IPS-20b (cell line): Measurements from ENCODE around the gene PDLIM1.

Experiments
- H3K27ac ChIP-seq: one replicate; pipeline ENCODE4 v1.5.1; 2013; ENCODE audit warnings: low read length
- H3K27me3 ChIP-seq: 2 replicates; pipeline ENCODE4 v1.6.1; 2013; ENCODE audit warnings: mild to moderate bottlenecking, low read length, inconsistent platforms; ENCODE audit not compliant: insufficient read depth
- H3K36me3 ChIP-seq: 2 replicates; pipeline ENCODE4 v1.6.1; 2013; ENCODE audit warnings: low read depth, mild to moderate bottlenecking, inconsistent platforms, low read length, moderate library complexity; ENCODE audit not compliant: insufficient read depth
- H3K4me1 ChIP-seq: 2 replicates; pipeline ENCODE4 v1.6.1; 2013; ENCODE audit warnings: mild to moderate bottlenecking, control low read depth, inconsistent platforms, low read length, moderate library complexity; ENCODE audit not compliant: insufficient read depth
- H3K4me3 ChIP-seq: 2 replicates; pipeline ENCODE4 v1.5.1; 2013; ENCODE audit warnings: mild to moderate bottlenecking, low read length, inconsistent platforms
- H3K9ac ChIP-seq: 2 replicates; pipeline ENCODE4 v1.6.1; 2013; ENCODE audit warnings: low read depth, mild to moderate bottlenecking, inconsistent platforms, low read length, moderate library complexity
- H3K9me3 ChIP-seq: 2 replicates; pipeline ENCODE4 v1.6.1; 2013; ENCODE audit warnings: mild to moderate bottlenecking, low read depth, low read length, inconsistent platforms; ENCODE audit not compliant: insufficient read depth

PDLIM1 gene

DNA sequence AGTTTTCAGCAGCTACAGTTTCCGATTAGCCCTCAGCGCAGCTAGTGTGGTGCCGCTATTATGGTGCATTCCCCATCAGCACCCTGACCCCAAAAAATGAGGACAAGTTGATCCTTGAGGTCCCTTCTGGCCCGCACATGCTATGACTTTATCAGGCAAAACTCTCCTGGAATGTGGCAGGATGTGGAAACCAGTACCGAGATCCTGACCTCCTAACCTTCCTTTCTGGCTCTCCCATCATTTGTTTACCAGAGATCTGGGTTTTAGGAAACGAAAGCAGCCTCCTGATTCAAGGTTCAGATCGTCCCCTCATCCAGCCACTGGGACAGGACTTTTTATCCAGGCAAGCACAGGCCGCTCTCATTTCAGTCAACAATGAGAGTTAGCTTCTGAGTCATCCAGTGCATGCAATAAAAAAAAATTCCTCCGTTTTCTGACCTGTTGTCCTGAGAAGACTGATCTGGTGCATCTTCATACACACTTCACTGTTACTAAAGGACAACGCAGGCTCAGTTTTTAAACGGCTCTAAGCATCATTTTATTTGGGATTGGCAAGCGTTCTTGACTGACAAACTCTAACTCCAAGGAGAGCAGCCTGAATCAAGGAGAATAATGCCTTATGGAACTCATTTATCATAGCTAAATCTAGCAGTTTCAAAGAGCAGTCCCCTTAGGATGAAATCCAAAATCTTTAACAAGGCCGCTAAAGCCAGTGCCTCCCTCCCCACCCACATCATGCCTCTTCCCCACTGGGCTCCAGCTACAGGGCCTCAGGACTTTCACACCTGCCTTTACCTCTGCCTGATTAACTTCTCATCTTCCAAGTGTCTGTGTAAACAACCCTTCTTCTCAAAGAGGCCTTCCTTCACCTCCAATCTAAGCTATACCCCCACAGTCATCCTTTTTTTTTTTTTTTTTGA is 17.1 kb downstream of the PDLIM1 start:
- Histone ChIP-seq H3K9me3 (no peaks in the 10 kb centered on the region), H3K27ac (no peak overlapping the region), H3K27me3 (no peaks in the 10 kb centered on the region), H3K9ac (no peak overlapping the region), H3K36me3 (peaks cover 11% of the 10 kb centered on the region), H3K4me3 (no peak overlapping the region), H3K4me1 (peaks cover 16% of the 10 kb centered on the region)

DNA sequence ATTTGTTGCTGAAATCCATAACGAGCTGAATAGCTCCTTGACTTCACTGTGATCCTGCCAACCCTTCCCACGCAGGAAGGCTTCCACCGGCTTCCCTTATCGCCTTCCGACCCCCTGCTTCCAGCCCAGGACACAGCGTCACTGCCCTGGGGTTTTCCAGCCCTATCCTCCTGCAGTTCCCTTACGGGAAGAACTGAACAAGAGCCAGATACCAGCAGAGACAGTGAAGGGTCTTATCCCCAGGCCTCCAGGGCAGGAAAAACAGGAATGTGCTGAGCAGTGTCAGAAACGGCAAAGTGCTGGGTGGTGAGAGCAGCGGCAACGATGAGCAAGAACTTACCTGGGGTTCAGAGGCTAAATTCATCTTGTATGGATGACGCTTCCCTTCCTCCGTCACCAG is 22.4 kb downstream of the PDLIM1 start:
- Histone ChIP-seq H3K27ac (no peak overlapping the region), H3K9ac (no peak overlapping the region), H3K4me3 (no peak overlapping the region), H3K36me3 (peaks cover 41% of the 10 kb centered on the region), H3K4me1 (peaks cover 28% of the 10 kb centered on the region), H3K9me3 (no peaks in the 10 kb centered on the region), H3K27me3 (no peaks in the 10 kb centered on the region)

DNA sequence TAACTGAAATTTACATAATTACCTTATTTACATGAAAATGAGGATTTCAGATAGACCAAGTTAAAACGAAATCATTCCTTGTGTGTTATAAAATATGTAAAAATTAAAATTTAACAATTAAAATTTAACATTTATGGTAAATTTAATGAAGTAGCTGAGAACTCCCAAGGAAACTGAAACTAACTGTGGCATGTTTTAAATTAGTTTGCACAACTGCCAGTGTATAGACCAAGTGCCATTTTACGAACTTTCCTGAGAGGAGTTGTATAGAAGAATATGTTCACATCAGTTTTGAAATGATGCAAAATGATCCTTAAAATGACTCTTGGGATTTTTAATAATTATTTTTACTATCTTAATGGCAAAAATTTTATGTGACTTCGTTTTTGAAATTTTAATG is 23.6 kb downstream of the PDLIM1 start:
- Histone ChIP-seq H3K4me3 (no peak overlapping the region), H3K9ac (no peak overlapping the region), H3K36me3 (peaks cover 51% of the 10 kb centered on the region), H3K4me1 (peaks cover 32% of the 10 kb centered on the region), H3K27ac (no peak overlapping the region), H3K27me3 (no peaks in the 10 kb centered on the region), H3K9me3 (no peaks in the 10 kb centered on the region)

DNA sequence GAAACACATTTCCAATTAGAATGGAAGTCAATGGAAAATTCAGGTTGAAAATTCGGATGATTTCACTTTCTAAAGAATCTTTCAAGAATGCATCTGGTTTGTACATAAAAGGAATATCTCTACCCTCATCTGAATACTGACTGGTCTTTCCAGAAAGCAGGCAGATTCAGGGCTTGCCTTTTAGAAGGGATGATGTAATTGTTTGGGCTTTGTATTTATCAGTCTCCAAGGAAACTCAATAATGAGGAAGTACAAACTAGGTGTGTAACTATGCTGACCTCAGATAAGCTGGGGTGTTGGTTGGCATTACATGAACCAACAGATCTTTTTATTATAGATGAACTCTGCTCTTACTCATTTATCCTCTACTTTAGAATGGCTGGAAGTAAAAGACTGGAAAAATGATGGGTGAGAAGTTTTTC is 24.1 kb downstream of the PDLIM1 start:
- Histone ChIP-seq H3K27ac (no peak overlapping the region), H3K36me3 (peaks cover 56% of the 10 kb centered on the region), H3K4me3 (no peak overlapping the region), H3K4me1 (peaks cover 32% of the 10 kb centered on the region), H3K9me3 (no peaks in the 10 kb centered on the region), H3K27me3 (no peaks in the 10 kb centered on the region), H3K9ac (peak overlapping the region; percentile 32; the same call in 1 of the 2 replicates)

DNA sequence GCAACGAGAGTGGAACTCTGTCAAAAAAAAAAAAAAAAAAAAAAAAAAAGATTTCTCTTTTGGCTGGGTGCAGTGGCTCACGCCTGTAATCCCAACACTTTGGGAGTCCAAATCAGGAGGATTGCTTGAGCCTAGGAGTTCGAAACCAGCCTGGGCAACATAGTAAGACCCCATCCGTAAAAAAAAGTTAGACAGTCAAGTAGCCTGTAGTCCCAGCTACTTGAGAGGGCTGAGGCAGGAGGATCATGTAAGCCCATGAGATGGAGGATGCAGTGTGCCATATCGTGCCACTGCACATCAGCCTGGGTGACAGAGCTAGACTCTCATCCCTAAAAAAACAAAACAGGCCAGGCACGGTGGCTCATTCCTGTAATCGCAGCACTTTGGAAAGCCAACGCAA is 25.2 kb downstream of the PDLIM1 start:
- Histone ChIP-seq H3K27me3 (no peaks in the 10 kb centered on the region), H3K9me3 (no peaks in the 10 kb centered on the region), H3K9ac (no peak overlapping the region), H3K4me3 (no peak overlapping the region), H3K27ac (no peak overlapping the region), H3K4me1 (peaks cover 39% of the 10 kb centered on the region), H3K36me3 (peaks cover 62% of the 10 kb centered on the region)

DNA sequence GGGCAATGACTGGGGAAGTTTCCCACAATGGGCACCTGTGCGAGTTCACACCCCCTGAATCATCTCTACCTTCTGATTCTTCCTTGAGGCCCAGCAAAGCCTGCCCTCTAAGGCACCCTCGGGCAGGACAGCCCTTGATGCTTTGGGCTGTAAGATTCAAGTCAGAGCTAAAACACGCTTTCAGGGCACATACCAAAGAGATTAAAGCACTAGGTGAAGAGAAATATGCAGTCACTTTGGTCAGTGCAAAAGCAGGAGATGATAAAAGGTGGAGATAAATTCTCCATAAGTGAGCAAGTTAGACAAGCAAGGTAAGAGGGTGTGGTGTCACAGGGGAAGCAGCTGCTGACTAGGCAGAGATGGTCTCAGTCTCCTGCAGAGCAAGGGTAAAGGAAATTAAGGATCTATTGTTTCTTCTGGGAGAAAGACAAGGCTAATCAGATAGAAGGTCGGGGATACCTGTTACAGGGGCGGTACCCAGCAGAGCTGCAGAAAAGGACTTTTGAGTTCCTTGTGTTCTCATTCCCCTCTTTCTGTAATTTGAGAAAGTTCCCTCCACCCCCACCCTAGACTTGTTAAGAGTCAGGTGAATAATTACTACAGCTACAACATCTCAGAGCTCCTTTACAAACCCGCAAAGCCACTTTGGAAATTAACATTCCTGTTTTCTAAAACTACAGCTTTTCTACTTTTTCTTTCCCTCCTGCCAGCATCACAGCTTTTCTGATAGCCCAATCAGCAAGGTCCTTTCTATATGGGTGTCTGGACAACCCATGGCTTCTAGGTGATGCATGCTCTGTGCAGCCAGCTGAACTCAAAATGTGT is 26.4 kb downstream of the PDLIM1 start:
- Histone ChIP-seq H3K27ac (peak overlapping the region; percentile 82), H3K27me3 (no peaks in the 10 kb centered on the region), H3K36me3 (peaks cover 68% of the 10 kb centered on the region), H3K9ac (peak overlapping the region; percentile 61; the same call in 1 of the 2 replicates), H3K9me3 (no peaks in the 10 kb centered on the region), H3K4me3 (peak overlapping the region; percentile 42; the same call in 1 of the 2 replicates), H3K4me1 (peaks cover 39% of the 10 kb centered on the region)

DNA sequence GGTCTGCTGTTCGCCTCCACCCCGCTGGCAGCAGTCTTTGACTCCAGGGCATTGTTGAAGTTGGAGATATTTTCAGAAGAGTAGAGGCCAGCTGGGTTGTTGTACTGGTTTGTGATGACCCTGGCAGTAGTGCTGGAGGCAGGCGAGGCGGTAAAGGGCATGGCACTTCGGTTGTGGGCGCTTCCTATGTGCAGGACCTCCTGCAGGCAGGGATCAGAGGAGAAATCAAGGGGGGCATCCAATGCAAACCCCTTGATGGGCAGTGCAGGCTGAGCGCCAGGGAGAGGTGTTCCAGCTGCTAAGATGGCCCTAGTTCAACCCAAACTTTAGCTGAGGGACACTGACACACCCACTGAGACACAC is 27.0 kb downstream of the PDLIM1 start:
- Histone ChIP-seq H3K9ac (peak overlapping the region; percentile 49; the same call in 1 of the 2 replicates), H3K4me3 (peak overlapping the region; percentile 21; the same call in 1 of the 2 replicates), H3K27ac (peak overlapping the region; percentile 65), H3K4me1 (peaks cover 37% of the 10 kb centered on the region), H3K27me3 (no peaks in the 10 kb centered on the region), H3K9me3 (no peaks in the 10 kb centered on the region), H3K36me3 (peaks cover 71% of the 10 kb centered on the region)

DNA sequence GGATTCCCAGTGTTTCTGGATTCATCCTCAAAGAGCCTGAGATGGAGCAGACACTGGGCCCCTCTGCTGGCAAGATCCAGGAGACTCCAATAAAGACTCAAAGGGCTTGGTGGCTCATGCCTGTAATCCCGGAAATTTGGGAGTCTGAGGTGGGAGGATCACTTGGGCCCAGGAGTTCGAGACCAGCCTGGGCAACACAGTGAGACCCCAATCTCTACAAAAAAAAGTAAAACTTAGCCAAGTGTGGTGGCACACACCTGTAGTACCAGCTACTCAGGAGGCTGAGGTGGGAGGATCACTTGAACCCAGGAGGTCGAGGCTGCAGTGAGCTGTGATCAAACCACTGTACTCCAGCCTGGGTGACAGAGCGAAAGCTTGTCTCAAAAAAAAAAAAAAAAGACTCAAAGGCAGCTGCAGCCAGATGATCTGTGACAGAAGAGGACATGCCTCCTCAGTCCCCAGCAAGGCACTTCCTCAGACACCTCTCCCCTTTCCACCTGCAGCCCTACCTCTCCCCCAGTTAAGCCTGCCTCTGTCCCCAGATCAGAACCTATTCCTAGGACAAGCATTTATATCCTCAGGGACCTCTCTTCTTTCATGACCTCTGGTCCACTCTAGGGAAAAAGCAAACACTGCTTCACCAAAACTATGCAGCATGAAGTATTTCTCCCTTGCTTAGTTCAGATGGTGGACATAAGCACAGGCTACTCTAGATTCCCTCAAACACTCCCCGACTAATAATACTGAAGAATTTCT is 27.9 kb downstream of the PDLIM1 start:
- no peak overlapping the region for H3K4me3 ChIP-seq
- H3K4me1 ChIP-seq, result peaks cover 37% of the 10 kb centered on the region
- peak overlapping the region; percentile 13 for H3K27ac ChIP-seq
- H3K36me3 ChIP-seq, result peaks cover 69% of the 10 kb centered on the region
- H3K27me3 ChIP-seq, result no peaks in the 10 kb centered on the region
- H3K9me3 ChIP-seq, result no peaks in the 10 kb centered on the region
- H3K9ac ChIP-seq, result no peak overlapping the region

DNA sequence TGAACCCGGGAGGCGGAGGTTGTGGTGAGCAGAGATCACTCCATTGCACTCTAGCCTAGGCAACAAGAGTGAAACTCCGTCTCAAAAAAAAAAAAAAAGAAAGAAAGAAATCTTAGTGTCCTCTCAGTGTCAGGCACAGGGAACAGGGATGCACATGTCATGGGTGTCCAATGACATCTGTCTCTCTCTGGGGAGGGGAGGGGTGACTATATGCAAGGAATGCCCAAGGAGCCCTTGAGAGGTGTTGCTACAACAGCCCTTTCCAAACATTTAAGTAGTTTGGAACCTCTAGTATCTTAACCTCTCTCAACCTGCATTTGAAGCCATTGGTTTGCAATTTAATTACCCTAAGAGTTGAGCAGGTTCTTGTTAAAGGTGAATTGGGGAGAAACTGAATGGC is 28.9 kb downstream of the PDLIM1 start:
- Histone ChIP-seq H3K27ac (no peak overlapping the region), H3K9ac (no peak overlapping the region), H3K9me3 (no peaks in the 10 kb centered on the region), H3K4me3 (no peak overlapping the region), H3K27me3 (no peaks in the 10 kb centered on the region), H3K36me3 (peaks cover 69% of the 10 kb centered on the region), H3K4me1 (peaks cover 34% of the 10 kb centered on the region)

DNA sequence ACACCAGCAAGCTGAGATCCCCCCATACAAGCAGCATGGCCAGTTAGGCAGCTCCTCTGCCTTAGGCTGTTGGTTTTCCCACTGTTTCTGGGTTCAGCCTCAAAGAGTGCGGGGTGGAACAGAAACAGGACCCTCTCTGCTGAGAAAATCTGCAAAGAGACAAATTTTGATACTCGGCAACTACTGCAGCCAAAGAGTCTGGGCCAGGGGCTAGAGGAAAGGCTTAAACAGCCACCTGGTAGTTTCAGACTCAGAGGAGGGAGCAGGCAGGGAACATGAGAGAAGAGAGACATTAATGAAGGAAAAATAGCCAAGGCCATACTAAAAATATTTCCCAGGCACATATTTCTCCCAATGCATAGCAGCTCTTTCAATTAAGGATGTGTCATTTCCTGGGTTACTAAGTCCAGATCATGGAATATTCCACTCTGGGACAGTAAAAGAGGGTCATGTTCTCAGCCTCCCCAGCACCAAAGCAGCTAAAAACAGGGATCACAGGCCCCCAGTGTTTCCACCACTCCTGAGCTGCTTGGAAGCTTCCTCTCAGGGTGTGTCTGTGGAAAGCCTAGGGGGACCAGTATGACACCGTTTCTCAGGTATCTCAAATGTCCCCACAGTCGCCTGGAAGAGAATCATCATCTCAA is 29.8 kb downstream of the PDLIM1 start:
- Histone ChIP-seq H3K4me1 (peaks cover 26% of the 10 kb centered on the region), H3K27me3 (no peaks in the 10 kb centered on the region), H3K9me3 (peaks cover 5% of the 10 kb centered on the region; the same call in 1 of the 2 replicates), H3K4me3 (no peak overlapping the region), H3K27ac (no peak overlapping the region), H3K36me3 (peaks cover 69% of the 10 kb centered on the region), H3K9ac (peak overlapping the region; percentile 14; the same call in 1 of the 2 replicates)

DNA sequence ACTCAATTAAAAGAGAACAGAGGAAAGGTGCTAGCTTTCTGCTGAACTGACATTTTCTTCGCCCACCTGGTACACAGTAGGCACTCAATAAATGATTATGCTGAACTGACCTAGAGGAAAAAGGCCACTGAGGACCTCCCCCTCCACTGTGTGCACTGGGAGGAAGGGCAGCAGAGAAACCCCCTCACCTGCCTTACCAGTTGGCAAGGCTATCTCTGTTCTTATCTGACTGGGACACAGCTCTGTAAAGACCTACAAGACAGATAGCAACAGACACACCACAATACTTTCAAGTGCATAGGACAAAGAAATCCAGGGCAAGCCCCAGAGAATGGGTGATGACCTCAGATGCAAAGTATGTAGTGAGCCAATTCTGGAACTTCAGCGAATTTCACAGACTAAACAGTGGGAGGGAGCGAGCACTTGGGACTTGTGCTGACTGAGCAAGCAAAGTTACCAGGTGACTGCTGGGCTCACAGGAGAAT is 30.4 kb downstream of the PDLIM1 start:
- Histone ChIP-seq H3K4me3 (no peak overlapping the region), H3K4me1 (peaks cover 26% of the 10 kb centered on the region), H3K9ac (peak overlapping the region; percentile 14; the same call in 1 of the 2 replicates), H3K27ac (no peak overlapping the region), H3K27me3 (no peaks in the 10 kb centered on the region), H3K36me3 (peaks cover 69% of the 10 kb centered on the region), H3K9me3 (peaks cover 5% of the 10 kb centered on the region; the same call in 1 of the 2 replicates)
